Endodermal cell (in vitro differentiated cells): ENCODE data around the gene MRPL14. TPM values are rescaled to one million over a fixed set of nuclear protein-coding genes. Genes with fewer than 3 reads are reported as not detected.
"Not testable (repeated sequence)": the region's sequence is repeated elsewhere in the genome, so short reads cannot be mapped to it uniquely, and the experiment has no call there.

Source experiments
- DNase-seq: peaks from one replicate; pipeline ENCODE4 v3.0.0-alpha.2; 2017
- H3K27ac ChIP-seq: 2 replicates; pipeline ENCODE4 v1.5.1; 2013; ENCODE audit warnings: mild to moderate bottlenecking, low read depth, low read length, moderate library complexity
- H3K27me3 ChIP-seq: 2 replicates; pipeline ENCODE4 v1.6.1; 2013; ENCODE audit warnings: mild to moderate bottlenecking, low read length, moderate library complexity; ENCODE audit not compliant: insufficient read depth, control insufficient read depth, poor library complexity, severe bottlenecking
- H3K36me3 ChIP-seq: 2 replicates; pipeline ENCODE4 v1.7.0; 2013; ENCODE audit warnings: mild to moderate bottlenecking, low read length, moderate library complexity; ENCODE audit not compliant: control insufficient read depth, insufficient read depth
- H3K4me1 ChIP-seq: one replicate; pipeline ENCODE4 v1.7.0; 2013; ENCODE audit warnings: low read length; ENCODE audit not compliant: control insufficient read depth, insufficient read depth
- H3K4me3 ChIP-seq: 2 replicates; pipeline ENCODE4 v1.5.1; 2013; ENCODE audit warnings: mild to moderate bottlenecking, low read length, moderate library complexity
- H3K9ac ChIP-seq: 2 replicates; pipeline ENCODE4 v1.6.1; 2013; ENCODE audit warnings: mild to moderate bottlenecking, low read length, moderate library complexity; ENCODE audit not compliant: poor library complexity, severe bottlenecking; ENCODE audit errors: extremely low read depth
- H3K9me3 ChIP-seq: 2 replicates; pipeline ENCODE4 v1.6.1; 2013; ENCODE audit warnings: mild to moderate bottlenecking, low read length, moderate library complexity; ENCODE audit not compliant: control insufficient read depth
- H3K27ac Mint-ChIP-seq: 2 replicates; pipeline ENCODE4 v1.8.0; 2020; ENCODE audit warnings: mixed read lengths
- H3K27me3 Mint-ChIP-seq: 2 replicates; pipeline ENCODE4 v1.8.0; 2021; ENCODE audit warnings: mild to moderate bottlenecking, mixed read lengths; ENCODE audit not compliant: insufficient read depth
- H3K36me3 Mint-ChIP-seq: 2 replicates; pipeline ENCODE4 v1.8.0; 2020; ENCODE audit warnings: low read depth, mixed read lengths
- H3K4me1 Mint-ChIP-seq: 2 replicates; pipeline ENCODE4 v1.8.0; 2020; ENCODE audit warnings: mixed read lengths
- H3K4me3 Mint-ChIP-seq: 2 replicates; pipeline ENCODE4 v1.8.0; 2020; ENCODE audit warnings: mild to moderate bottlenecking, moderate library complexity, mixed read lengths
- H3K9me3 Mint-ChIP-seq: 2 replicates; pipeline ENCODE4 v1.8.0; 2020; ENCODE audit warnings: mild to moderate bottlenecking, mixed read lengths
- WGBS, 2 experiments: methylation state at CpG; one replicate each; pipeline versions ENCODE4 v1.1.5 to v1.1.7; 2013; ENCODE audit warnings: missing lambda C conversion rate in 2 of 2, mixed read lengths in 1 of 2; ENCODE audit not compliant: insufficient coverage in 1 of 2, insufficient read length in 1 of 2; 5-methylcytosine and 5-hydroxymethylcytosine counted together
- total RNA-seq, 2 donors: library from RNA; stranded (reverse); fragmentation: NEBNext Ultra II Directional in 1 of 2; extraction: Animal tissue kit (Norgen Biotek cat#: 25700) in 1 of 2; gene quantifications; 2 replicates in 1 of 2; 3 replicates in 1 of 2; pipeline ENCODE4 v1.2.1, GENCODE V29; 2021
- TF ChIP-seq, protein P1 (sequence below): fragments of 200-600 bp; sonication (generic); conservative IDR thresholded peaks from 2 replicates; pipeline ENCODE4 v1.5.0; 2021; ENCODE audit warnings: antibody characterized with exemption, mild to moderate bottlenecking

Gene MRPL14
- total RNA-seq, 2 donors from 2014 or later = 66.5 to 69.6 TPM

DNA sequence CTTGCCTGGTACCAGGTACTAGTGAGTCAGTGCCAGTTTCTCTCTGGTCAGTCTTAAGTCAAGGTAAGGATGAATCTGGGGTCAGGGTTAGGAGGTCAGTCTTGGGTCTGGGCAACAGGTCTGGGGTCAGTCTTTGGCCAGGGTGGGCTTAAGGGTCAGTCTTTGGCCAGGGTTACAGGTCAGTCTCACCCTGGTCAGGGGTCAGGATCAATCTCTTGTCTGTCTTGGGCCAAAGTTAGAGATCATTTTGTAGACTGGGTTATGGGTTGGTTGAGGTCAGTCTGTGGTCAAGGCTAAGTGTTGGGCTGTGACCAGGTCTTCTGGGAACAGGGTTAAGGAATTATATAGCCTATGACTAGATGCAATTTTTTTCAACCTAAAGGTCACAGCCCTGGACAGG, 18.6 kb upstream of the MRPL14 start:
- Mint-ChIP-seq H3K27ac (no peak overlapping the region), H3K36me3 (peaks cover 60% of the 10 kb centered on the region), H3K4me1 (no peaks in the 10 kb centered on the region), H3K27me3 (no peaks in the 10 kb centered on the region), H3K9me3 (no peaks in the 10 kb centered on the region), H3K4me3 (no peak overlapping the region)
- DNase-seq = no peak
- TF ChIP-seq, protein P1, sequence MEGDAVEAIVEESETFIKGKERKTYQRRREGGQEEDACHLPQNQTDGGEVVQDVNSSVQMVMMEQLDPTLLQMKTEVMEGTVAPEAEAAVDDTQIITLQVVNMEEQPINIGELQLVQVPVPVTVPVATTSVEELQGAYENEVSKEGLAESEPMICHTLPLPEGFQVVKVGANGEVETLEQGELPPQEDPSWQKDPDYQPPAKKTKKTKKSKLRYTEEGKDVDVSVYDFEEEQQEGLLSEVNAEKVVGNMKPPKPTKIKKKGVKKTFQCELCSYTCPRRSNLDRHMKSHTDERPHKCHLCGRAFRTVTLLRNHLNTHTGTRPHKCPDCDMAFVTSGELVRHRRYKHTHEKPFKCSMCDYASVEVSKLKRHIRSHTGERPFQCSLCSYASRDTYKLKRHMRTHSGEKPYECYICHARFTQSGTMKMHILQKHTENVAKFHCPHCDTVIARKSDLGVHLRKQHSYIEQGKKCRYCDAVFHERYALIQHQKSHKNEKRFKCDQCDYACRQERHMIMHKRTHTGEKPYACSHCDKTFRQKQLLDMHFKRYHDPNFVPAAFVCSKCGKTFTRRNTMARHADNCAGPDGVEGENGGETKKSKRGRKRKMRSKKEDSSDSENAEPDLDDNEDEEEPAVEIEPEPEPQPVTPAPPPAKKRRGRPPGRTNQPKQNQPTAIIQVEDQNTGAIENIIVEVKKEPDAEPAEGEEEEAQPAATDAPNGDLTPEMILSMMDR = no peak
- Histone ChIP-seq H3K4me3 (no peak overlapping the region), H3K36me3 (peaks cover 52% of the 10 kb centered on the region), H3K27me3 (no peaks in the 10 kb centered on the region), H3K4me1 (no peaks in the 10 kb centered on the region), H3K27ac (no peak overlapping the region), H3K9ac (no peak overlapping the region), H3K9me3 (no peaks in the 10 kb centered on the region)

- not testable (repeated sequence) for H3K4me3 Mint-ChIP-seq, H3K27me3 Mint-ChIP-seq, H3K27ac ChIP-seq, H3K27ac Mint-ChIP-seq, H3K27me3 ChIP-seq, H3K9me3 Mint-ChIP-seq, H3K9me3 ChIP-seq, DNase-seq, H3K9ac ChIP-seq, H3K4me1 ChIP-seq, H3K4me3 ChIP-seq, H3K4me1 Mint-ChIP-seq
- peaks cover 62% of the 10 kb centered on the region for H3K36me3 ChIP-seq
- H3K36me3 Mint-ChIP-seq = peaks cover 70% of the 10 kb centered on the region
- 78 to 86% methylated on average over 3 of the region's 3 CpGs for WGBS, 2 experiments
Measured at GRCh38 chr6:44144536-44144935, 17.3 kb upstream of the MRPL14 start.

DNA sequence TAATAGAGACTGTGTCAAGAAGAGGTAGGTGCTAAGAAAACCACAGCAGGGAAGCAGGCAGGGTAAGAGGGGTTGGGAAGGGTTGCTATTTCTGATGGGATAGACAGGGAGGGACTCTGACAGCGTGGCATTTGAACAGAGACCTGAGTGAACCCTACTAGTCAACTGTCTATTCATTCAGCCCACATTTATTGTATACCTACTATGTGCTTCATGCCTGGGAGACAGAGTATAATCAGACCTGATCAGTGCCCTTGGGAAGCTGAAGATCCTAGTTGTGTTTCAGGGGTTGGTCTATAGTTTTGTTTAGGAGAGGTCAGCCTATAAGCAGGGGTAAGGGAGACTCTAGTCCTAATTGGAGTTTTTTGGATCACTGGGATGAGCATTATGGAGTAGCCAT, 16.5 kb upstream of the MRPL14 start:
- no peaks in the 10 kb centered on the region for H3K4me1 ChIP-seq
- H3K9me3 ChIP-seq = no peaks in the 10 kb centered on the region
- H3K36me3 Mint-ChIP-seq = peaks cover 66% of the 10 kb centered on the region
- no peak overlapping the region for H3K9ac ChIP-seq
- TF ChIP-seq, protein P1 = no peak
- no peaks in the 10 kb centered on the region for H3K4me1 Mint-ChIP-seq
- H3K27me3 Mint-ChIP-seq = no peaks in the 10 kb centered on the region
- 100% methylated on average over 1 of the region's 1 CpG for WGBS, 2 experiments
- H3K27ac ChIP-seq = no peak overlapping the region
- H3K4me3 Mint-ChIP-seq = no peak overlapping the region
- H3K9me3 Mint-ChIP-seq = no peaks in the 10 kb centered on the region
- no peak overlapping the region for H3K4me3 ChIP-seq
- DNase-seq = no peak
- no peaks in the 10 kb centered on the region for H3K27me3 ChIP-seq
- H3K36me3 ChIP-seq = peaks cover 54% of the 10 kb centered on the region
- no peak overlapping the region for H3K27ac Mint-ChIP-seq

DNA sequence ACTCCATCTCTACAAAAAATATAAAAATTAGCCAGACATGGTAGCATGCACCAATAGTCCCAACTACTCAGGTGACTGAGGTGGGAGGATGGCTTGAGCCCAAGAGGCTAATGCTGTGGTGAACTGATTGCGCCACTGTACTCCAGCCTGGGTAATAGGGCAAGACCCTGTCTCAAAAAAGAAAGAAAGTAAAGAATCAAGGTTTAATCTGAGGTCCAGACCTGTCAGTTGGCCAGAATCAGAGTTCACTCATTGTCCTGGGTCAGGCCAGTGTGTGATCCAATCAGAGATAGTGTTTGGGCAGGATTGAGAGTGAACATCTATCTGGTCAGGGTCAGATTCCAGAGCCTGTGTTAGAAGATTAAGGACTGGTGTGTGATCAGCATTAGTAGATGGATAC, 15.6 kb upstream of the MRPL14 start:
- H3K4me1 Mint-ChIP-seq = no peaks in the 10 kb centered on the region
- Histone ChIP-seq H3K4me1 (no peaks in the 10 kb centered on the region), H3K9ac (no peak overlapping the region), H3K27ac (no peak overlapping the region), H3K27me3 (no peaks in the 10 kb centered on the region), H3K36me3 (peaks cover 54% of the 10 kb centered on the region), H3K4me3 (no peak overlapping the region), H3K9me3 (no peaks in the 10 kb centered on the region)
- no peaks in the 10 kb centered on the region for H3K9me3 Mint-ChIP-seq
- H3K36me3 Mint-ChIP-seq = peaks cover 66% of the 10 kb centered on the region
- TF ChIP-seq, protein P1 = no peak
- DNase-seq = no peak
- WGBS, 2 experiments = 100% methylated on average over 1 of the region's 1 CpG
- no peak overlapping the region for H3K4me3 Mint-ChIP-seq
- no peak overlapping the region for H3K27ac Mint-ChIP-seq
- H3K27me3 Mint-ChIP-seq = no peaks in the 10 kb centered on the region
